Epidermal melanocyte (primary cell): ENCODE data around the gene PLGLB2.
"Not testable (repeated sequence)": the region's sequence is repeated elsewhere in the genome, so short reads cannot be mapped to it uniquely, and the experiment has no call there.

Experiments used
- DNase-seq: peaks from one replicate; pipeline ENCODE4 v3.0.0; 2011; ENCODE audit warnings: low spot score; ENCODE audit not compliant: insufficient read length

PLGLB2 gene

DNA sequence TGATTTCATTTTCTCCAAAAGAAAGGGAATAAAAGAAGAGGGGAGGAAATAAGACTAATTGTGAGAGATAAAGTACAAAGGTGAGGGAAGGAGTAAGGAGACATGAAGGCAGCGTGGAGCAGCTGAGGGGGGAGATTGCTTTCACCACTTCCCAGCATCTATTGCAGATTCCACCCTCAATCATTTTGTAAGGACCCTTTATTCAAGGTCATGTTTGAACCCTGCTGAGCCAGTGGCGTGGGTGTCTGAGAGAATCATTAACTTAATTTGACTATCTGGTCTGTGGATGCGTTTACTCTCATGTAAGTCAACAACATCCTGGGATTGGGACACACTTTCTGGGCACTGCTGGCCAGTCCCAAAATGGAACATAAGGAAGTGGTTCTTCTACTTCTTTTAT, at the start of gene PLGLB2:
TSS of gene PLGLB2 (plus strand) at position 297 of the 400 bp plus-strand sequence. CDS start at position 364, 67 bp downstream.
- not testable (repeated sequence) for DNase-seq

DNA sequence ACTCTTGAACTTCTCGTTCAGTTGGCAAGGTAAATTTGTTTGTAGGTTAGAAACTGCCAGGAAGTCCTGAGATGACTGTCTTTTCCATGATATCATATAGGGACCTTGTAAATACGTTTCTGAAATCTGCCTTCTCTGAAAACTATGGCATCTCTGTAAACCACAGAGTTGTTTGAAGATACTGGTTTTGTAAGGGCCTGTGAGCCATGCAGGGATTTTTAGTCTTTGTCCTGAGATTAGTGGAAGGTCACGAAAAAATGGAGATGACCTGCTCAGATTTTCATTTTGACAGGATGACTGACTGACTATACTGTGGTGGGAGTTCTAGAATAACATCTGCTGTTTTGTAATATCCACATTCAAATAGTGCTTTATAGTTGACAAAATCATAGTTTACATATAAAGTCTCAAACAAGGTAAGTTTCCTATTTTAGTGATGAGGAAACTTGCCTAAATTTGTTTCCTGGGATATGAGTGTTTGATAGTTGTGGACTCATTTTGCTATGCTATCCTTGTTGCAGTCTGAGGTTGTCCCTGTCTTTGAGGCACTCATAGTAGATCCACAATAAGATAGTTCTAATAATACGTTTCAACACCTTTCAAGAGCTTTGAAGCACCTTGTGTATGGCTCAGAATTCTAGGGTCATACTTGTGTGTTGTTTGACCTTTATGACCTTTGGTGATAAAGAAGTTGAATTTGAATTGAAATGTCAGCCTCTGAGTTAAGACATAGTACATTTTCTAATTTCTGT, 43.1 kb upstream of the PLGLB2 start:
- DNase-seq, result not testable (repeated sequence)

DNA sequence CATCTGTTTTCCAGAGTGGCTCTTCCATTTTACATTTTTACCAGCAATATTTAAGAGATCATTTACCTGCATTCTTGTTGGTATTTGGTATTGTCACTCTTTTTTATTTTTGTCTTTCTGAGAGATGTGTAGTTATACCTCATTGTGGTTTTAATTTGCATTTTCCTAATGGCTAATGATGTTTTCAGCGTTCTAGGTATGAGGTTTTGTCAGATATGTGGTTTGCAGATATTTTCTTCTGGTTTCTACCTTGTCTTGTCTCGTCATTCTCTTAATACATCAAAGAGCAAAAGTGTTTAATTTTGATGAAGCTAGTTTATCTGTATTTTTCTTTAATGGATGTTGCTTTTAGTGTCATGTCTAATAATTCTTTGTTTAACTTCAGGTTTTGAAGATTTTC, 39.5 kb upstream of the PLGLB2 start:
- not testable (repeated sequence) for DNase-seq

GRCh38 chr2:87727940-87728599, 19.8 kb upstream of the PLGLB2 start:
- DNase-seq, result not testable (repeated sequence)

GRCh38 chr2:87740928-87741327, 7.0 kb upstream of the PLGLB2 start:
- DNase-seq, result not testable (repeated sequence)

- not testable (repeated sequence) for DNase-seq
Observed at GRCh38 chr2:87742393-87743108, 5.3 kb upstream of the PLGLB2 start.

GRCh38 chr2:87743638-87744037, 4.2 kb upstream of the PLGLB2 start:
- DNase-seq, result not testable (repeated sequence)

GRCh38 chr2:87745353-87745951, 2.4 kb upstream of the PLGLB2 start:
- not testable (repeated sequence) for DNase-seq

DNA sequence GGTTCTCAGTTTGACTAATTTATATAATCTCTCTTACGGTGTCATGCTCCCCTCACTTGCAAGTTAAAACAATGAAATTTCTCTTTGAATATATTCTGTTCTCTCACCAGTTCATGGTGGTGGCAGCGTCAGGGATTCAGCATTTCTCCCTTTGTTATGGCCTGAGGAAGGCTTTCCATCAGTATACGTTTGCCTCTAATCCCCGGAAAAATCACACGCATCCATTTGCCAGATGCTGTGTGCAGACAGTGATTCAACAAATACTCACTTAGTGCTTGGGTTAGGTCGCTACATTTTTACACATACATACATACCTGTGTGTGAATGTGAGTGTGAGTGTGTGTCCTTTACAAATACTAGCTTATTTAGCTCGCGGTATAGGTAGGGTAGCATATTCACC, 637 bp downstream of the PLGLB2 start:
- not testable (repeated sequence) for DNase-seq

DNA sequence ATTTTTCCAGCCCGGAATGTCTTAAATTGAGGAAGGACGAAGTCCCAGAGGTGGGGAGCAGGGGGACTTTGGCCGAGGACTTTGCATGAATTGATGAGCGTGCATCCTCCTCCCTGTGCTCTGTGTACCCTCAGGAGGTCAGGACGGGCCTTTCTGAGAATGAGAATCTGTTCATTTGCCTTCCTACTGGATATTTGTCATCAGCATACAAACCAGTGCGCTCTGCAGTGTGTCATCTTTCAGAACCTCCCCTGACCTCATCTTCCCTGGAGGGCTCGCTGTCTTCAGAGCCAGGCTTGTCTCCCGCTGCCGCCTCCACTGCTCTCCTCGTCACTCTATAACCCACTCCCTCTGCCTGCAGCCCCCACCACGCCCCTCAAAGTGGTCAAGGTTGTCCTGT, 2.7 kb downstream of the PLGLB2 start:
- not testable (repeated sequence) for DNase-seq

DNA sequence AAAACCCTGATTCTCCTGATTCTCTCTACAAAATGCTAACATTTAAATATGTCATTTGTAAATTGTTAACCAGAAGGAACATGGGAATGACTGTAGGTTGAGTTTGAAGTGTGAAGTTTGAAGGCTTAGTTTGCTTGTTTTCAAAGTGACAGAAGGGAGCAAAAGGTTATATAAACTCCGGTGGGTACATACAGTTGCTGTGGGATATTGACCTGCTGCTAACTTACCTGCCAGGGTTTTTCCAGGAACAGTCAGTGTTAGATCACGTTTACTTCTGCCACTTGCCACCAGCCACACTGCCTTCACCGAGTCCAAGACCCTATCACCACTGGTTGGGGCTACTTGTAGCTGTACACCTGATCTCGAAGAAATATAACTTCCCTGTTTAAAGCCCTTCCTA, 6.9 kb downstream of the PLGLB2 start:
- not testable (repeated sequence) for DNase-seq
